Measurements from ENCODE around the gene TMEM132D.

Gene TMEM132D

DNA sequence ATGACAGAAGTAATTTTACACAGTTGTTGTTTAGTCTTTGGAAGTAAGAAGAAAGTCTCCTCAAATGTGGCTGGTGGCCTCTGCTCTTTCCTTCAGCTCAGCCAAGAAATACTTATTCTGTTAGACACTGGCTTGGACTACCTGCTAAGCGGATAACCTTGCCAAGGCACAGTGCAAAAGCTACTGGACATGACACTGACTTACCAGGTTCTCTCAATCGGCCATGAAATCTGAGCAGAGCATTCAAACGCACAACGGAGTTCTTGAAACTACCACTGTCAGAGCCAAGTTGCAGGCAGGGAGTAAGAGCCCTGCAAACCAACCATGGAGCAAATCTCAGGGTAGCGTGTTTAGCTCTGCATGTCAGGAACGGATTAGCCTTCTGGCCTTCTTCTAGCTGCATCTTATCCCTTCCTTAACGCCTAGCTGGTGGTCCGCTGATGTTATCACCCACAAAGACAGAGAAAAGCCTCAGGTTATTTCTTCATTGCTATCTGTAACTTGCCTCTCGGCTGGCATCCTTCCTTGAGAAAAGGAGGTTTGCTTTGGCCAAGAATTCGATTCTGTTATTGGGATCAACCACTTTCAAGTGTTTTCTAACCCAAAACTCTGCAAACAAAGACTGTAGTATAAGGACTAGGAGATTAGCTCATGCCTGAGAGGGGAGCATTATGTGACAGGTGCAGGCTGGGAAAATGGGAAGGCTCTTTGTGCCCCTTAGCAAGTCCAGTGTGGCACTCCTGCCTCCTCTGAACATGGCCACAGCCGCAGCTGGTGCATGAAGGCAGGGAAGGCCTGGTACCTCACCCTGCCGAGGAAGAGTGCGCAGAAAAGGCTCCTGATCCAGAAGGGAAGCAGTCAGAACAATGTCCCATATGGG is 827.1 kb downstream of the TMEM132D start:
- no peak overlapping the region for H2AFZ ChIP-seq (ENCODE audit: low read length, unreplicated experiment)
- H3K4me3 ChIP-seq (ENCODE audit: low read depth, low read length): no peak overlapping the region
- H3K27ac ChIP-seq (ENCODE audit: low read depth, low read length): no peak overlapping the region
- no peaks in the 10 kb centered on the region for H3K4me1 ChIP-seq (ENCODE audit: control insufficient read depth, insufficient read depth, low read length, unreplicated experiment)
- no peaks in the 10 kb centered on the region for H3K27me3 ChIP-seq (ENCODE audit: insufficient read depth, low read length)
- no peaks in the 10 kb centered on the region for H3K79me2 ChIP-seq (ENCODE audit: control insufficient read depth, insufficient read depth, low read length, unreplicated experiment)
- no peaks in the 10 kb centered on the region for H3K36me3 ChIP-seq (ENCODE audit: insufficient read depth, low read length)

DNA sequence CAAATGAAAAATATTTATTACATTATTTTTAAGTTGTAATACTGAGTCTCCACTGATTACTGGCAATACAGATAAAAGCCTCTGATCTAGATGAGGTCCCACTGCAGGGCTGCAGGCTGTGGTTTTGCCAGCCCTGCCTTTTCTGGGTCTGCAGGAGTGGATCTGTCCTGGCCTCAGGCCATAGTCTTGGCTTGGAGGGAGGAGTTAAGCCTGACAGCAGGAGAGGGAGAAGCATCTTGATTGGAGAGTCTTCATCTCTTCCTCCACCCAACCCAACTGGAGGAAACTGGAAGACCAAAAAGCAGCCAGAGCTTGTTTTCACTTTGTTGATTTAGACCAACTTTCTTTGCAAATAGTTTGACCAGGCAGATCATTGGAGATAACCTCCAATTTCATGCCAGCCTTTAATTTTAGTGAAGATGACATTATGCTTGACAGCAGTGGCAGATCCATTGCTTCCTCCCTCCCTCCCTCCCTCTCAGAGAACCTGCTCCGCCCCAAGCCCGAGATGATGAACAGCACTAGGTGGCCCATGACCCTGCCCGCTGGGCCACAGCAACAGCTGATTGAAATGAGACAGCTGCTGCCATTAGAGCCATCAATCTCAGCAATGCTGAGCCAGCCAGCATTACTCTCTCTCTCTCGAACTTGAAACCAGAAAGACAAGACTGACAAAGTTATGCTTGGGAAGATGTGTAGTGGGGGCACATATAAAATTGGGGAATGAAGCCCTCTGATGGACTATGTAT is 828.2 kb downstream of the TMEM132D start:
- Histone ChIP-seq H3K27me3 (ENCODE audit: insufficient read depth, low read length) (no peaks in the 10 kb centered on the region), H3K4me3 (ENCODE audit: low read depth, low read length) (no peak overlapping the region), H3K79me2 (ENCODE audit: control insufficient read depth, insufficient read depth, low read length, unreplicated experiment) (no peaks in the 10 kb centered on the region), H3K27ac (ENCODE audit: low read depth, low read length) (no peak overlapping the region), H3K36me3 (ENCODE audit: insufficient read depth, low read length) (no peaks in the 10 kb centered on the region), H3K4me1 (ENCODE audit: control insufficient read depth, insufficient read depth, low read length, unreplicated experiment) (no peaks in the 10 kb centered on the region), H2AFZ (ENCODE audit: low read length, unreplicated experiment) (no peak overlapping the region)

DNA sequence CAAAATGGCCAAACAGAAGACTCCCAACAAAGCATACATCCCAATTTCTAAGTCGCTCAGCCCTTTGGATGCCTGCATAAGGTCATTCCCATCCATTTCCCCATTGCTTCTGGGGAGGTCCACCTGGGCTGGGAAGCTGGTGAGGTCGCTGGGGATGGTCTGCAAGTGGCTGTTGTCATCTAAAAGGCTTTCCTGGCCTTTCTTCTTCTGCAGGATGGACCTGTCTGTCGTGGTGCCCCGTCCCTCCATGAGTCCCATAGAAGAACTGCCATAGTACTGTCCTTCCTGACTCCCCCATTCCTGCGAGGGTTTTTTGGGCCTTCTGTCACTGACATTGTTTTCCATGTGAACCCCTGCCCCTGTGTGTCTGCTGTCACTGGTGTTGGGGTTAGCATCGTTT is 829.4 kb downstream of the TMEM132D start:
- H3K79me2 ChIP-seq (ENCODE audit: control insufficient read depth, insufficient read depth, low read length, unreplicated experiment): no peaks in the 10 kb centered on the region
- no peaks in the 10 kb centered on the region for H3K4me1 ChIP-seq (ENCODE audit: control insufficient read depth, insufficient read depth, low read length, unreplicated experiment)
- no peak overlapping the region for H3K27ac ChIP-seq (ENCODE audit: low read depth, low read length)
- H3K36me3 ChIP-seq (ENCODE audit: insufficient read depth, low read length): no peaks in the 10 kb centered on the region
- H3K4me3 ChIP-seq (ENCODE audit: low read depth, low read length): no peak overlapping the region
- H2AFZ ChIP-seq (ENCODE audit: low read length, unreplicated experiment): no peak overlapping the region
- no peaks in the 10 kb centered on the region for H3K27me3 ChIP-seq (ENCODE audit: insufficient read depth, low read length)

DNA sequence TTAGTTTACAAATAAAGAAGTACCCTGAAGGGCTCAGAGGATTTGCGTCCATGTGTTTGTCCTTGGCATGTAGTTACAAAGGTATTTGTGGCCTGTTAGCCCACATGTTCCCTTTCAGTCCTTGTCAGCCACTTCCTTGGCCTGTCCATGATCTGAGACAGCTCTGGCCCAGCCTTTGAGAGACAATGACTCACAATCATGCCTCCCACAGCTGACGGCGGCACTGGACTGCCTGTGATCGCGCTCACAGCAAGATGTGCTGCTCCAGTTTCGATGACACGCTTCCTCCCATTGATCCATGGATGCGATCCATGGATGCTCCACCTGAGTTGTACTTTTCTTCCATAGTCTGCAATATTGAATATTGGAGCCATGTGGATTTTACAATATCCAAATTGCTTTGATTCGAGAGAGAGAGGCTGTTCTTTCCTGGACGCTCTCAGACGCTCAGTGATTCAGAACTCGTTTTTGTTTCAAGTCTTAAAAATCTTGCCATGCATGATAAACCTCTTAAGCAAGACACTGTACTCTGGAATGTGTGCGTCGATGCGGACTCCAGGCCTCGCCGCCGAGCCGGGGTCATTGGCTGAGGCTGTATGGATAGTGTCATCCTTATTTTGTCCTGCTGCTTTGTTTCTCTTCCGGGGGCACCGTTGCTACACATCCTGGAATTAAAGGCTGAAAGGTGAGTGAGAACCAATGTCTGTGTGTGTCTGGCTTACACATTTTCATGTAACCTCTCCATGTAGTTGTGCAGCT is 830.5 kb downstream of the TMEM132D start:
- H3K27me3 ChIP-seq (ENCODE audit: insufficient read depth, low read length): no peaks in the 10 kb centered on the region

DNA sequence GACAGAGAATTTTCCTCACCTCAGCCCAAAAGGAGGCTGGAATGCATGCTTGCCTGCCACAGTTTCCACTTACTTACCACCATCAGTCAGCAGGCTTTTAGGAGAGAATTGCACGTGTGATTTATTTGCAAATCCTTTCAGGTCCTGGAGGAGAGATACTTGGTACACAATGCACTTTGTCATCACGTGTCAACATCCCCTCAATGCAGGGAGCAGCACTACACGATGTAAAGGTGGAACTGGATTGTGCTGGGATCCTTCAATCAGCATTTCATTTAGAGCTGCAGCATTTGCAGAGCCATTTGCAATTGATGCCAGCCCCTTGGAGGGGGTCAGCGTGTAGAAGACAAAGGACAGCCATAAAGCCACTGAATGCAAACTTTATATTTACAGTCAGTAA is 832.5 kb downstream of the TMEM132D start:
- Histone ChIP-seq H2AFZ (ENCODE audit: low read length, unreplicated experiment) (no peak overlapping the region), H3K27me3 (ENCODE audit: insufficient read depth, low read length) (no peaks in the 10 kb centered on the region), H3K4me3 (ENCODE audit: low read depth, low read length) (no peak overlapping the region), H3K36me3 (ENCODE audit: insufficient read depth, low read length) (no peaks in the 10 kb centered on the region), H3K4me1 (ENCODE audit: control insufficient read depth, insufficient read depth, low read length, unreplicated experiment) (no peaks in the 10 kb centered on the region), H3K79me2 (ENCODE audit: control insufficient read depth, insufficient read depth, low read length, unreplicated experiment) (no peaks in the 10 kb centered on the region), H3K27ac (ENCODE audit: low read depth, low read length) (no peak overlapping the region)

More for the DNA sequence above, 830.5 kb downstream of the TMEM132D start:
- no peak overlapping the region for H3K27ac ChIP-seq (ENCODE audit: low read depth, low read length)
- no peak overlapping the region for H2AFZ ChIP-seq (ENCODE audit: low read length, unreplicated experiment)
- no peaks in the 10 kb centered on the region for H3K36me3 ChIP-seq (ENCODE audit: insufficient read depth, low read length)
- H3K79me2 ChIP-seq (ENCODE audit: control insufficient read depth, insufficient read depth, low read length, unreplicated experiment): no peaks in the 10 kb centered on the region
- H3K4me3 ChIP-seq (ENCODE audit: low read depth, low read length): no peak overlapping the region
- no peaks in the 10 kb centered on the region for H3K4me1 ChIP-seq (ENCODE audit: control insufficient read depth, insufficient read depth, low read length, unreplicated experiment)

DNA sequence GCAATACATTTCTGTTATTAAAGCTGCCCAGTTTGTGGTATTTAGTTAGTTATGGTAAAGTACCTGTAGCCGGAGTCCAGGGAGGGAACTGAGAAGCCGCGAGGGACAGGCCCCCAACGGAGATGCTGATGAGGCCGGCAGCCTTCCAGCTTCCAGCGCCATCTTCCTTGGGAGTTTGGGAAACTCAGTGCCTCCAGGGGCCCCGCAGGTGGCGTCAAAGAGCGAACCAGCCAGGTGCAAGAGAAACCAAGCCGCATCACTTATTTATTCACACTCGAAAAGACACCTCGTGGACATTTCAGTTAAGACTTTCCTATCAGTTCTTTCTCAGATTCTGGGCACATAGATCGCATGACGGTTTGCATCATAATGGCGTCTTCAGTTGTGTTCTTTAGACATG is 833.9 kb downstream of the TMEM132D start:
- H3K4me3 ChIP-seq (ENCODE audit: low read depth, low read length): no peak overlapping the region
- H3K4me1 ChIP-seq (ENCODE audit: control insufficient read depth, insufficient read depth, low read length, unreplicated experiment): no peaks in the 10 kb centered on the region
- no peak overlapping the region for H3K27ac ChIP-seq (ENCODE audit: low read depth, low read length)
- no peak overlapping the region for H2AFZ ChIP-seq (ENCODE audit: low read length, unreplicated experiment)
- H3K27me3 ChIP-seq (ENCODE audit: insufficient read depth, low read length): no peaks in the 10 kb centered on the region
- no peaks in the 10 kb centered on the region for H3K79me2 ChIP-seq (ENCODE audit: control insufficient read depth, insufficient read depth, low read length, unreplicated experiment)
- H3K36me3 ChIP-seq (ENCODE audit: insufficient read depth, low read length): no peaks in the 10 kb centered on the region

DNA sequence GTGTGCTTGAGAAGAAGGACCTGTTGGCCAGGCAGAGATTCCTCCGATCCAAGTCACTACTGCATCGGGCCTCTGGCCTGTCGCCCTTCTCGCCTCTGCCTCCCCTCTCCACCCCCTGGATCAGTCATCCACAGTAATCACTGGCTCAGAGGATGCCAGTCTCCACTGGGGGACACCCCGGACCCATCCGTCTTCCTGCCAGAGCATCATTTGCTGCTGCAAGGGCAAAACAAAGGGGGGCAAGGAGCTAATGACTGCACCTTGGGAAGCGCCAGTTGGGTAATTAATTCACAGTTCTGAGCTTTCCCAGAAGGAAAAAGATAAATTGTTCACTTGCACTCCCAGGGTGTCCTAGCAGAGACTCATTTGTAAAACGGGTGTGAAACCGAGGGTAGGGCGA is 835.1 kb downstream of the TMEM132D start:
- Histone ChIP-seq H3K27me3 (ENCODE audit: insufficient read depth, low read length) (no peaks in the 10 kb centered on the region), H3K36me3 (ENCODE audit: insufficient read depth, low read length) (no peaks in the 10 kb centered on the region), H3K4me1 (ENCODE audit: control insufficient read depth, insufficient read depth, low read length, unreplicated experiment) (no peaks in the 10 kb centered on the region), H2AFZ (ENCODE audit: low read length, unreplicated experiment) (no peak overlapping the region), H3K27ac (ENCODE audit: low read depth, low read length) (no peak overlapping the region), H3K79me2 (ENCODE audit: control insufficient read depth, insufficient read depth, low read length, unreplicated experiment) (no peaks in the 10 kb centered on the region), H3K4me3 (ENCODE audit: low read depth, low read length) (no peak overlapping the region)

DNA sequence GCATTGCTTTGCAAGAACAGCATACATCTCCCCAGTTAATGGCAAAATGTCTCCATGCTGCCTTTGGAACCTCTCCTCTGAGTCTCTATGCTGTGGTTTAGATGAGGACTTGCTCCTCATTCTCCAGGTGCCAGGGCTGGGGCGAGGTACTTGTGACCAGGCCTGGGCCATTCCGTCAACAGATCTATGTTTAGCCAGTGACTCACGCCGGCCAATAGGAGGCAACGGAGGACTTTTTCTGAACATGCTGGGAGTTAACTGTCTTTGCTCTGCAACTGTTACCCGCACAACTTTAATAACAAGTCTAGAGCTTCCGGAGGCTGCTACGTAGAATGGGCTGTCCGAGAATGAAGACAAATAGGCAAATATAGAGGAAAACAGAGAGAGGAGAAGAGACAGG is 836.3 kb downstream of the TMEM132D start:
- Histone ChIP-seq H3K4me3 (ENCODE audit: low read depth, low read length) (no peak overlapping the region), H3K36me3 (ENCODE audit: insufficient read depth, low read length) (no peaks in the 10 kb centered on the region), H3K27ac (ENCODE audit: low read depth, low read length) (no peak overlapping the region), H3K4me1 (ENCODE audit: control insufficient read depth, insufficient read depth, low read length, unreplicated experiment) (no peaks in the 10 kb centered on the region), H2AFZ (ENCODE audit: low read length, unreplicated experiment) (no peak overlapping the region), H3K79me2 (ENCODE audit: control insufficient read depth, insufficient read depth, low read length, unreplicated experiment) (no peaks in the 10 kb centered on the region), H3K27me3 (ENCODE audit: insufficient read depth, low read length) (no peaks in the 10 kb centered on the region)

DNA sequence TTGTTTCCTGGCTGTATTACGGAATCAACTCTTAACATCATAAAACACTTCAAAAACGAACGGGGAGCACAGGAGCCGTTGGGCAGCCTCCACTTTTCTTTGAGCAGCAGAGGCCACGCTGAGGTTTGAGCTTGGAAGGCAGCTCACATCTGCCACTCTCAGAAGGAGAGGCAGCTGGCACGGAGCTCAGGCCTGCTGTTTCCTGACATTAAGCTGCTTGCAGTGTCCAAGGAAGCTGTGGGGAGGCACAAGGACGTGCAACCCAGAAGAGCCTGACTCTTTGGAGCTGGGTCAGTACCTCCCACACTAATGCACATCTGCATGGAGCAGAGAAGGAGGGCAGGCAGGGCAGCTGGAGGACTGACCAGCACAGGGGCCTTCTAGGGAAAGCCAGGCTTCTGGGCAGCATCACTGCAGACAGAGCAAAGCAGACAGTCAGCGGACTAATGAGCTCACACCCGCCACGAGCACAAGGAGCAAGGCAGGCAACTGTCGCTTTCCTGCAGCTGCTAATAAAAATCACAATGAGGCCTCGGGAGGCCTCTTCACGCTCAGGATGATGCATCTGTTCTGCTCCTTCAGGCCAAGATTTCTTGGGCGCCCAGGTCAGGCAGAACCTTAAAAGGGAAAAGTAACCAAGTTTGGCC is 839.5 kb downstream of the TMEM132D start:
- no peaks in the 10 kb centered on the region for H3K79me2 ChIP-seq (ENCODE audit: control insufficient read depth, insufficient read depth, low read length, unreplicated experiment)
- H3K27me3 ChIP-seq (ENCODE audit: insufficient read depth, low read length): no peaks in the 10 kb centered on the region
- no peaks in the 10 kb centered on the region for H3K36me3 ChIP-seq (ENCODE audit: insufficient read depth, low read length)
- H3K4me1 ChIP-seq (ENCODE audit: control insufficient read depth, insufficient read depth, low read length, unreplicated experiment): no peaks in the 10 kb centered on the region
- no peak overlapping the region for H2AFZ ChIP-seq (ENCODE audit: low read length, unreplicated experiment)
- H3K4me3 ChIP-seq (ENCODE audit: low read depth, low read length): no peak overlapping the region
- H3K27ac ChIP-seq (ENCODE audit: low read depth, low read length): no peak overlapping the region

DNA sequence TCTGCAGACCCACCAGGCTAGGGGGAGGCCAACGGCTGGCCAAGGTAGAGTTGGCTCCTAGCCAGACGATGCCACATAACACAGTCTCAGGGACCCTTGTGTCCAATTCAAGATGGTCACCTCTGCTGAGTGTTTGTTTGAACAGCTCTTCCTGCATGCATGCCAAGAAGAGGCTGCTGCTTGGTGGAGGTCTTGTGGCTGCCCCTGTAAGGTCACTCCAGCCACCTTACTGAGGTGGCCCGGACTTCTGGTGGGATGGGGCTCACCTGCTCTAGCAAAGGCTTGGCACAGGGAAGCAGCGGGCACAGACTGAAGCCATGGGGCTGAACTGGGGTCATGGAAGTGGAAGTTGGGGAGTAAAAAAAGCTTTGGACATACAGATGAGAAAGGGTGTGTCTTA is 840.2 kb downstream of the TMEM132D start:
- Histone ChIP-seq H3K36me3 (ENCODE audit: insufficient read depth, low read length) (no peaks in the 10 kb centered on the region), H2AFZ (ENCODE audit: low read length, unreplicated experiment) (no peak overlapping the region), H3K4me1 (ENCODE audit: control insufficient read depth, insufficient read depth, low read length, unreplicated experiment) (no peaks in the 10 kb centered on the region), H3K27me3 (ENCODE audit: insufficient read depth, low read length) (no peaks in the 10 kb centered on the region), H3K4me3 (ENCODE audit: low read depth, low read length) (no peak overlapping the region), H3K27ac (ENCODE audit: low read depth, low read length) (no peak overlapping the region), H3K79me2 (ENCODE audit: control insufficient read depth, insufficient read depth, low read length, unreplicated experiment) (no peaks in the 10 kb centered on the region)

Data from ACC112 (cell line).